Measurements from ENCODE around the gene NR2F1. TPM values are rescaled to one million over a fixed set of nuclear protein-coding genes. Genes with fewer than 3 reads are reported as not detected.
"Not testable (repeated sequence)": the region's sequence is repeated elsewhere in the genome, so short reads cannot be mapped to it uniquely, and the experiment has no call there.

NR2F1 gene
- total RNA-seq, result not detected in 2 replicates

DNA sequence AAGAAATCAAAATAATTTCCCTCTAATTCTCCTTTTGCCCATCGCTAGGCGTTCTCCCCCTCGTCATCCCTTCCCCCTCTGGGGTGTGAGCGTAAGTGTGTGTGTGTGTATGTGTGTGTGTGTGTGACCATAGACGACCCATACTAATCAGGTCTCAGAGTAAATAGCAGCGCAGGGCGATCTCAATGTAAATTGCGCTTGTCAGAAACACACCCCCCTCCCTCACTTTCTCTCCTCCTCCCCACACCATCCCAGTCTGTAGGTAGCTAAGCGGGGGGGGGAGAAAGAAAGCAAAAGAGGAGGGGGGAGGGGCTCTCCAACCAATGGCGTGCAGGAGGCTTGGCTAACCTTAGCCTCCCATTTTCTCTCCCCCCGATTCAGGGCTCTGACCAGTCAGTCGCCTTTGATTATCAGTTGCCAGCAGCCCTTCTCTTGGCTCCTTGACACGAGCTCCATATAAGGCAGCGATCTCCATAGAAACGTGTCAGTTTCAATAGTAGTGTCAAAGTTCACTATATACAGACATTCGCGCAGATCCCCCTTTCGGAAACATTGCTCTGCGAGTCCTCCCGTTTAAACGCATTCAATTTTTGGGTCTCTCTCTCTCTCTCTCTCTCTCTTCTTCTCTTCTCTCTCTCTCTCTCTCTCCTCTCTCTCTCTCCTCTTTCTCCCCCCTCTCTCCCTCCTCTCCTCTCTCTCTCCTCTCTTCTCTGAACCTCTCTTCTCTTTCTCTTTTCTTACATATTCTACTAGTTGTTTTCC lies at the start of gene NR2F1:
TSS of gene NR2F1 (plus strand) at position 546 of the 762 bp plus-strand sequence. CDS start 1,802 bp downstream, outside the sequence.
- ATAC-seq (ENCODE audit: low read depth) (no peak), DNase-seq (no peak)
- Mint-ChIP-seq H3K4me3 (no peak within 1 kb of the TSS), H3K36me3 (ENCODE audit: low read depth) (peaks cover 3% of the 10 kb centered on the region), H3K27me3 (peaks cover 34% of the 10 kb centered on the region), H3K4me1 (peaks cover 34% of the 10 kb centered on the region), H3K27ac (no peak within 1 kb of the TSS), H3K9me3 (no peaks in the 10 kb centered on the region)
- intact Hi-C loops (cut with micrococcal nuclease), result loop anchor here (5.0 to 10.0 kb wide), 2 partner anchors 39 to 1272 kb away; no protein-coding TSS in a partner anchor
- TF ChIP-seq, protein P1, sequence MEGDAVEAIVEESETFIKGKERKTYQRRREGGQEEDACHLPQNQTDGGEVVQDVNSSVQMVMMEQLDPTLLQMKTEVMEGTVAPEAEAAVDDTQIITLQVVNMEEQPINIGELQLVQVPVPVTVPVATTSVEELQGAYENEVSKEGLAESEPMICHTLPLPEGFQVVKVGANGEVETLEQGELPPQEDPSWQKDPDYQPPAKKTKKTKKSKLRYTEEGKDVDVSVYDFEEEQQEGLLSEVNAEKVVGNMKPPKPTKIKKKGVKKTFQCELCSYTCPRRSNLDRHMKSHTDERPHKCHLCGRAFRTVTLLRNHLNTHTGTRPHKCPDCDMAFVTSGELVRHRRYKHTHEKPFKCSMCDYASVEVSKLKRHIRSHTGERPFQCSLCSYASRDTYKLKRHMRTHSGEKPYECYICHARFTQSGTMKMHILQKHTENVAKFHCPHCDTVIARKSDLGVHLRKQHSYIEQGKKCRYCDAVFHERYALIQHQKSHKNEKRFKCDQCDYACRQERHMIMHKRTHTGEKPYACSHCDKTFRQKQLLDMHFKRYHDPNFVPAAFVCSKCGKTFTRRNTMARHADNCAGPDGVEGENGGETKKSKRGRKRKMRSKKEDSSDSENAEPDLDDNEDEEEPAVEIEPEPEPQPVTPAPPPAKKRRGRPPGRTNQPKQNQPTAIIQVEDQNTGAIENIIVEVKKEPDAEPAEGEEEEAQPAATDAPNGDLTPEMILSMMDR (IDR thresholded peaks at IDR 0.05), result no peak
- ChIA-PET CTCF (interaction anchor here (0.7 kb wide), 1 partner anchor 327 kb away, joined by 3 read pairs; no protein-coding TSS in a partner anchor), POLR2A (no interaction called here)

DNA sequence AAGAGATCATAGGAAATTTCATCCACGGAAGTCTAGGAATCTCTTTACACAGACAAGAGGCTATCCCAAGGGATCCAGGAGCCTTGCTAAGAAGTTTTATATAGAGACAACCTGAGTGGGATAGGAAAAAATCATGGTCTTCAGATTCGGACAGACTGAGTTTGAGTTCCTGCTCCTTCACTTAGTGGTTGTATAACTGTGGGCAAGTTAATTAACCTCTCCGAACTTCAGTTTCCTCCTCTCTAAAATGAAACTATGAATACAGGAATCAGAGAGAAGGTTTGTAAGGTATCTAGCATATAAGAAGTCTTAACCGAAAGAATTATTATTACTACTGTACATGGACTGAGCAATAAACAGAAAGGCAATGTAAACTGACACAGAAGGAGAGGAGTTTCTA lies 37.1 kb upstream of the NR2F1 start:
- TF ChIP-seq, protein P1 (IDR thresholded peaks at IDR 0.05), result no peak
- DNase-seq, result no peak
- Mint-ChIP-seq H3K4me3 (no peak overlapping the region), H3K36me3 (ENCODE audit: low read depth) (no peaks in the 10 kb centered on the region), H3K4me1 (no peaks in the 10 kb centered on the region), H3K27ac (no peak overlapping the region), H3K9me3 (peaks cover 4% of the 10 kb centered on the region), H3K27me3 (peaks cover 8% of the 10 kb centered on the region)
- ChIA-PET CTCF (no interaction called here), POLR2A (no interaction called here)
- intact Hi-C loops (cut with micrococcal nuclease), result no loop called here
- no peak for ATAC-seq (ENCODE audit: low read depth)

DNA sequence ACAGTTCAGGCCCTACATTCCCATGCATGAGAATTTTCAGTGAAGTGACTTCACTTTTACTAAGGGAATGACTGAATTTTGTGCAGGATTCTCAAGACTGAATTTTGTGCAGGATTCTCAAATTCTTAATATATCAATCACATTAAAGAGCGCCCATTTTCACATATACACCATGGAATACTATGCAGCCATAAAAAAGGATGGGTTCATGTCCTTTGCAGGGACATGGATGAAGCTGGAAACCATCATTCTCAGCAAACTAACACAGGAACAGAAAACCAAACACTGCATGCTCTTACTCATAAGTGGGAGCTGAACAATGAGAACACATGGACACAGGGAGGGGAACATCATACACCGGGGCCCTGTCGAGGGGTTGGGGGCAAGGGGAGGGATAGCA lies 33.4 kb upstream of the NR2F1 start:
- H3K4me3 Mint-ChIP-seq; CTCF ChIA-PET; H3K27me3 Mint-ChIP-seq; H3K27ac Mint-ChIP-seq; H3K9me3 Mint-ChIP-seq; DNase-seq; POLR2A ChIA-PET; H3K4me1 Mint-ChIP-seq; ATAC-seq (ENCODE audit: low read depth); intact Hi-C loops (cut with micrococcal nuclease); H3K36me3 Mint-ChIP-seq (ENCODE audit: low read depth): not testable (repeated sequence)

DNA sequence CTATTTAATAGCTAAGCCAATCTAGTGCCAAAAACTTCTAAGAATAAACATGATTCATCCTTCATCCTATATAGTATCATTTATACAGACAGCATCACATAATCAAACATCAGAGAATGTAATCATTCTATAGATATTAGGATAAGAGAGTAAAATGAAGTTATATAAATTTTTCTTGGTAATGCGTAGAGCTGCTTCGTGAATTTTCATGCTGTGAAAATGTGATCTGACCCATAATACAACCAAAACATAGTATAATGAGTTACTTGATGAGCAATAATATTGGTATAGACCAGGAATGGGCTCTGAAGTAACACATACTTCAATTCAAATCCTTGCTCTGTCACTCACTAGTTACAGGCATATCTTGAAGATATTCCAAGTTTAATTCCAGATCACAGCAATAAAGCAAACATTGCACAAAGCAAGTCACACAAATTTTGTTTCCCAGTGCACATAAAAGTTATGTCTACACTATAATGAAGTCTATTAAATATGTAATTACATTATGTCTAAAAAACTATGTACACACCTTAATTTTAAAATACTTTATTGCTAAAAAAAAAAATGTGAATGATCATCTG lies 25.9 kb upstream of the NR2F1 start:
- TF ChIP-seq, protein P1 (IDR thresholded peaks at IDR 0.05), result no peak
- Mint-ChIP-seq H3K9me3 (no peaks in the 10 kb centered on the region), H3K27me3 (peaks cover 10% of the 10 kb centered on the region), H3K36me3 (ENCODE audit: low read depth) (no peaks in the 10 kb centered on the region), H3K4me3 (no peak overlapping the region), H3K27ac (no peak overlapping the region), H3K4me1 (no peaks in the 10 kb centered on the region)
- ChIA-PET CTCF (no interaction called here), POLR2A (no interaction called here)
- no peak for ATAC-seq (ENCODE audit: low read depth)
- intact Hi-C loops (cut with micrococcal nuclease), result no loop called here
- no peak for DNase-seq

DNA sequence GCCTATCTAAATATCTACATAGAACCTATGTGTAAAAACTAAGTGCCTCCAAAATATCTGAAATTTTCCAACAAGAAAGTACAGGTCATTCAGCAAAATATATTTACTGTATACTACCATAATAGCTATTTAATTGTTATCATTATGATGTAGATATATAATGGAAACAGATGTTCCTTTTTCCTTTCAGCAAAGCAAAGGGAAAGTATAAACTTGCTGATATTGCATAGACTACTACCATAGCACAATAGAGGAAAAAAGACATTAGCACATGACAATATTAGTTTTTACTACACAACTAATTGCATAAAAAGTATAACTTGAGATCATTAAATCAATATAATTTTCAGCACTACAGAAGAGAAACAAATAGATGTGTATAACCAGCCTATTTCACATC lies 16.9 kb upstream of the NR2F1 start:
- CTCF ChIA-PET, result no interaction called here
- Mint-ChIP-seq H3K27me3 (peaks cover 37% of the 10 kb centered on the region), H3K4me3 (no peak overlapping the region), H3K4me1 (peaks cover 6% of the 10 kb centered on the region), H3K36me3 (ENCODE audit: low read depth) (no peaks in the 10 kb centered on the region), H3K27ac (no peak overlapping the region), H3K9me3 (no peaks in the 10 kb centered on the region)
- intact Hi-C loops (cut with micrococcal nuclease), result no loop called here
- POLR2A ChIA-PET, result no interaction called here
- no peak for DNase-seq
- ATAC-seq (ENCODE audit: low read depth), result no peak
- TF ChIP-seq, protein P1 (IDR thresholded peaks at IDR 0.05), result no peak
